ENCODE results near the gene ADPRHL1.

Gene ADPRHL1

DNA sequence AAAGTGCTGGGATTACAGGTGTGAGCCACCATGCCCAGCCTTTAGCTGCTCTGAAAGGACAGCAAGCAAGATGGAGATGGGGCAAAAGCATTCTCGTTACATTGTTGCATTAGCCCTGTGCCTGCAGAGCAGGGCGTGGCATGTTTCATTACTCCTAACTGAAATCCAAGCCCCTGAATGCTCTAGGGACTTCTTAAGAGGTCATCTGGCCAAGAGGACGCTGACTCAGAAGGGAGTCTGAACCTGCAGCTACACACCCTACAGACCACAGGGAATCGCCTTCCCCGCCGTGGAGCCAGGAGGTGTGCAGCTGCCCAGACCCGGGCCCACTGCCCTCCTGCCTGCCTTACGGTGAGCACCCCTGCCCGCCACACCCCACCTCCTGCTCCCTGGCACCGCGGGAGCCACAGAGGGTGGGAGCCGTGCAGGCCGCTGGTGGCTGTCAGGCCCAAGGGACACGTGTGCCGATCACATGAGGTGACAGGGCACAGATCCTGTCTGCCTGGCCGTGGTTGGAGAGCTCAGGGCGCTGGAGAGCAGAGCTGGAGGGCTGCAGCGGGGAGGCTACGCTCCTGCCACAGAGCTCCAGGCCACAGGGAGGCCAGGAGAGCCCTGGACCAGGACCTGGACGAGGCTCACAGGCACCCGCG lies 27.2 kb downstream of the ADPRHL1 start:
- Histone ChIP-seq H3K36me3 (ENCODE audit: insufficient read depth, insufficient read length, low read length) (peaks cover 13% of the 10 kb centered on the region), H3K9me3 (ENCODE audit: insufficient read depth, low read length) (no peaks in the 10 kb centered on the region), H3K27me3 (ENCODE audit: insufficient read depth, insufficient read length) (no peaks in the 10 kb centered on the region), H3K9ac (ENCODE audit: insufficient read length, low read depth) (no peak overlapping the region), H3K4me1 (ENCODE audit: insufficient read depth, insufficient read length) (peaks cover 15% of the 10 kb centered on the region), H3K4me3 (ENCODE audit: insufficient read length, low read depth) (no peak overlapping the region)
- TF ChIP-seq YY1 (IDR thresholded peaks at IDR 0.05; ENCODE audit: insufficient read depth, insufficient read length) (no peak), SUZ12 (IDR thresholded peaks at IDR 0.05; ENCODE audit: extremely low read depth, insufficient read depth, insufficient read length) (no peak), ZNF274 (IDR thresholded peaks at IDR 0.05; ENCODE audit: low read depth, low read length) (no peak)
- no peak for DNase-seq (ENCODE audit: low read depth, low spot score)

DNA sequence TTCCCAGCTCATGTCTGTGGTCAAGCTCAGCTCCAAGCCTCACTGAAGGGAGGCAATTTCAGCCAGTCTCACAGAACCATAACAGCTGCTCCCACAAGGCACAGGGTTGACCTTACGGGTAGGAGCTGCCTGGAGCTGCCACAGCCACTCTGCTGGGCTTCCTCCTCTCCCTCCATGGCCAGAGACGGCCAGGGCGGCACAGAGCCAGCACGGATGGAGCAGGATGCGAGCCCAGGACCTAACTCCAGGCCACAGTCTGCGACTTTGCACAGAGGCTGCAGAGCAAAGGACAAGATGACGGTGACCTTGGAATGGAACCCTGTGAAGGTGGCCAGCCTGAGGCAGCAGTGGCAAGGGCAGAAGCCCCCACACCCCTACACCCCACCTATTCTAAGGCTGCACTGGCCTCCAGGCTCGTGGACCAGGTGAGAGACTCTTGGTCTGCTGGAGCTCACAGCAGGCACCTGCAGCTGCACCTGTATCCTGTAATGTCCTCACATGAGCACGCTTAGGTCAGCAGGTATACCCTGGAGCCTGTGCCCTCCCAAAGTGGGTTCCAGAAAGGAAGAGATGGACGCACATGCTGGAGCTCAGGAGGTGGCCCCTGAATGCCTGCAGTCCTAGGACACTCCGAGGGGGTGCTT lies 29.6 kb downstream of the ADPRHL1 start:
- peaks cover under 1% of the 10 kb centered on the region for H3K27me3 ChIP-seq (ENCODE audit: insufficient read depth, insufficient read length)
- peaks cover 7% of the 10 kb centered on the region for H3K36me3 ChIP-seq (ENCODE audit: insufficient read depth, insufficient read length, low read length)

DNA sequence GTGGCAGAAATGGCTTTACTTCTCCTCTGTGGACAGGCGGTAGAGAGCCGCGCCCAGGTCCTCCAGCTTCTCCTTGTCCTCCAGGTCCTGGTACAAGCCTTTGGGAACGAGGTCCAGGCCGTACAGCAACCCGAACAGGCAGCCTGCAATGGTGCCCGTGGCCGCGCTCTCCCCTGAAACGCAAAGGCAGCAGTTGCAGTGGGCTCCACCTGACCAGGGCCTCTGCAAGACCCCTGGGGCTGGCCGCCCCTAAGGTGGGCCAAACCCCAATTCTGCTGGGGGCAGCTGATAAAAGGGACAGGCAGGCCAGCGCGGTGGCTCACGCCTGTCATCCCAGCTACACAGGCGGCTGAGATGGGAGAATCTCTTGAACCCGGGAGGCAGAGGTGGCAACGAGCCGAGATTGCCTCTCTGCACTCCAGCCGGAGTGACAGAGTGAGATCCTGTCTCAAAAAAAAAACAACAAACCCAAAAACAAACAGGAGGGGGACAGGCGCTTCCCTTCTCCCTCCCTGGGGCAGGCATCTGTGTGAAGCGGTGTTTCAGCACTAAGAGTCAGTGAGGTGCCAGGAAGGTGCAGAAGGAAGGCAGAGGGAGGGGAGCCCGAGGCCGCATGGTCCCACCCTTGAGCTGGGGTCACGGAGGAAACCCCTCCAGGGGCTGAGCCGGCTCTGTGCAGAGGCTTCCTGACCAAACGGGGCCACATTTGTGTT lies 30.3 kb downstream of the ADPRHL1 start:
- H3K27me3 ChIP-seq (ENCODE audit: insufficient read depth, insufficient read length): peaks cover 2% of the 10 kb centered on the region
- no peak for DNase-seq (ENCODE audit: low read depth, low spot score)
- H3K36me3 ChIP-seq (ENCODE audit: insufficient read depth, insufficient read length, low read length): peaks cover 7% of the 10 kb centered on the region
- no peak overlapping the region for H3K4me3 ChIP-seq (ENCODE audit: insufficient read length, low read depth)
- H3K9ac ChIP-seq (ENCODE audit: insufficient read length, low read depth): peak overlapping the region; percentile 56
- H3K4me1 ChIP-seq (ENCODE audit: insufficient read depth, insufficient read length): peaks cover 15% of the 10 kb centered on the region
- no peaks in the 10 kb centered on the region for H3K9me3 ChIP-seq (ENCODE audit: insufficient read depth, low read length)
- TF ChIP-seq YY1 (IDR thresholded peaks at IDR 0.05; ENCODE audit: insufficient read depth, insufficient read length) (no peak), SUZ12 (IDR thresholded peaks at IDR 0.05; ENCODE audit: extremely low read depth, insufficient read depth, insufficient read length) (no peak), ZNF274 (IDR thresholded peaks at IDR 0.05; ENCODE audit: low read depth, low read length) (no peak)

More for the DNA sequence above, 29.6 kb downstream of the ADPRHL1 start:
- DNase-seq (ENCODE audit: low read depth, low spot score): no peak
- no peak for TF ChIP-seq YY1 (IDR thresholded peaks at IDR 0.05; ENCODE audit: insufficient read depth, insufficient read length)
- TF ChIP-seq ZNF274 (IDR thresholded peaks at IDR 0.05; ENCODE audit: low read depth, low read length): no peak
- no peak for TF ChIP-seq SUZ12 (IDR thresholded peaks at IDR 0.05; ENCODE audit: extremely low read depth, insufficient read depth, insufficient read length)
- H3K9ac ChIP-seq (ENCODE audit: insufficient read length, low read depth): peak overlapping the region; percentile 16
- no peak overlapping the region for H3K4me3 ChIP-seq (ENCODE audit: insufficient read length, low read depth)
- H3K4me1 ChIP-seq (ENCODE audit: insufficient read depth, insufficient read length): peaks cover 15% of the 10 kb centered on the region
- no peaks in the 10 kb centered on the region for H3K9me3 ChIP-seq (ENCODE audit: insufficient read depth, low read length)

DNA sequence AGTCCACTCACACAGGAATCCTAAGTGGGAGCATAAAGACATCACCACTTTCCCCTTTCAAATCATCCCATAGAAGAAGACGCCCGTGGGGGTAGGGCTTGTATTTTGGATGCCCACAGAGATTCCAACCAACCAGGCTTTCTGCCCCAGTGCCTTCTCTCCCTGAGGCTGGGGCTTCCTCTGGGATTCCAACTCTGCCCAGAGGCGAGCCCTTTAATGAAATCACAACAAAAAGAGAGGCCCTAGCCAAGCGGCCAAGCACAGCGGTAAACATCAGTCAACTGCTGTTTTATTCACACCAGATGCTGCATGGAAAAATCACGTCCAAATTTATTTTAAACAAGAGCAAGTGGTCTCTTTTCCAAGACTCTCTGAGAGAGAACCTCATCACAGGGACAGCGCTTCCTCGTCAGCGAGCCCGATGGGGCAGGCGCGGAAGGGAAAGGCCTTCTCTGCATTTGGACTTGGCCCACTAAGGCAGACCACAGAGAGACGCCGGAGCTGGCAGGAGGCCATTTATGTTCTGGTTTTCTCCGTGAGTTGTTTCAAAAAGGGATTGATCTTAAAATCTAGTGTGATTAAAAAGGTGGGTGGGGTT lies 31.5 kb downstream of the ADPRHL1 start:
- Histone ChIP-seq H3K4me3 (ENCODE audit: insufficient read length, low read depth) (no peak overlapping the region), H3K27me3 (ENCODE audit: insufficient read depth, insufficient read length) (peaks cover 2% of the 10 kb centered on the region)

DNA sequence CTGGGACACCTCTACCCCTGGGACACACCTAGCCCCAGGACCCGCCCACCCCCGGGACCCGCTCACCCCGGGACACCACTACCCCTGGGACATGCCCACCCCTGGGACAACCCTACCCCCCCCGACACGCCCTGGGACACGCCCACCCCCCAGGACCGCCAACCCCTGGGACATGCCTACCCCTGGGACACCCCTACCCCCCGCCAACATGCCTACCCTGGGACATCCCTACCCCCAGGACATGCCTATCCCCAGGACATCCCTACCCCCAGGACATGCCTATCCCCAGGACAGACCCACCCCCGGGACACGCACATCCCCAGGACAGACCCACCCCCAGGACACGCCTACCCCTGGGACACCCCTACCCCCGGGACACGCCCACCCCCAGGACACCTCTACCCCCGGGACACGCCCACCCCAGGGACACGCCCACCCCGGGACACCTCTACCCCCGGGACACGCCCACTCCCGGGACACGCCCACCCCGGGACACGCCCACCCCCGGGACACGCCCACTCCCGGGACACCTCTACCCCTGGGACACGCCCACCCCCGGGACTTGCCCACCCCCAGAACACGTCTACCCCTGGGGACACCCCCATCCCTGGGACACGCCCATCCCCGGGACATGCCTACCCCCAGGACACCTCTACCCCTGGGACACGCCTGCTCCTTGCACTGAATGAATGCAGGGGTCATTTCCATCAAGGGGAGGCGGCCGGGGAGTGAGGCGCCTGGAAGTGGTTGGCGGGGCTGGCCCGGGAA lies 32.3 kb downstream of the ADPRHL1 start:
- no peak overlapping the region for H3K9ac ChIP-seq (ENCODE audit: insufficient read length, low read depth)
- peaks cover 2% of the 10 kb centered on the region for H3K27me3 ChIP-seq (ENCODE audit: insufficient read depth, insufficient read length)
- TF ChIP-seq YY1 (IDR thresholded peaks at IDR 0.05; ENCODE audit: insufficient read depth, insufficient read length) (no peak), ZNF274 (IDR thresholded peaks at IDR 0.05; ENCODE audit: low read depth, low read length) (no peak), SUZ12 (IDR thresholded peaks at IDR 0.05; ENCODE audit: extremely low read depth, insufficient read depth, insufficient read length) (no peak)
- no peak for DNase-seq (ENCODE audit: low read depth, low spot score)
- H3K4me1 ChIP-seq (ENCODE audit: insufficient read depth, insufficient read length): peaks cover 15% of the 10 kb centered on the region
- peaks cover 7% of the 10 kb centered on the region for H3K36me3 ChIP-seq (ENCODE audit: insufficient read depth, insufficient read length, low read length)
- H3K4me3 ChIP-seq (ENCODE audit: insufficient read length, low read depth): no peak overlapping the region
- H3K9me3 ChIP-seq (ENCODE audit: insufficient read depth, low read length): no peaks in the 10 kb centered on the region

More for the DNA sequence above, 31.5 kb downstream of the ADPRHL1 start:
- no peak for DNase-seq (ENCODE audit: low read depth, low spot score)
- Histone ChIP-seq H3K9ac (ENCODE audit: insufficient read length, low read depth) (no peak overlapping the region), H3K4me1 (ENCODE audit: insufficient read depth, insufficient read length) (peaks cover 15% of the 10 kb centered on the region), H3K9me3 (ENCODE audit: insufficient read depth, low read length) (no peaks in the 10 kb centered on the region), H3K36me3 (ENCODE audit: insufficient read depth, insufficient read length, low read length) (peaks cover 7% of the 10 kb centered on the region)
- TF ChIP-seq YY1 (IDR thresholded peaks at IDR 0.05; ENCODE audit: insufficient read depth, insufficient read length) (no peak), SUZ12 (IDR thresholded peaks at IDR 0.05; ENCODE audit: extremely low read depth, insufficient read depth, insufficient read length) (no peak), ZNF274 (IDR thresholded peaks at IDR 0.05; ENCODE audit: low read depth, low read length) (no peak)

DNA sequence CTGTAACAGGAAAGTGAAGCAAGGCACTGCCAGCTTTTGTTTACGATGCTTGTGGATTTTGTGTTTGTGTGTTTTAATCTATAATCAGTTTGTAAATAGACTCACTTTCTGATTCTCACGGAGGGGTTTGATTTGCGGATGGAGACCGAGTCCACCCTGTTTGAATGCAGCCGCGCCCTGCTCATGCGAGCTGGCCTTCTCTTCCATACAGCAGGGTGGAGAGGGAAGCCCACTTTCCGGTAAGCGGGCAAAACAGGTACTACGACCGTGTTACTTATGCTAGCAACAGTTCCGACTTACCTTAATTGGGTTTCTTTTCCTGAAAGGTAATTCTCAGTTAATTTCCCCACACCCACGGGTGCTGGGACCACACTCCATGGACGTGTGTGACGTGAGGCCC lies 33.1 kb downstream of the ADPRHL1 start:
- Histone ChIP-seq H3K9ac (ENCODE audit: insufficient read length, low read depth) (no peak overlapping the region), H3K9me3 (ENCODE audit: insufficient read depth, low read length) (no peaks in the 10 kb centered on the region), H3K36me3 (ENCODE audit: insufficient read depth, insufficient read length, low read length) (peaks cover 7% of the 10 kb centered on the region), H3K4me3 (ENCODE audit: insufficient read length, low read depth) (no peak overlapping the region), H3K27me3 (ENCODE audit: insufficient read depth, insufficient read length) (peaks cover 2% of the 10 kb centered on the region), H3K4me1 (ENCODE audit: insufficient read depth, insufficient read length) (peaks cover 15% of the 10 kb centered on the region)
- no peak for DNase-seq (ENCODE audit: low read depth, low spot score)
- TF ChIP-seq SUZ12 (IDR thresholded peaks at IDR 0.05; ENCODE audit: extremely low read depth, insufficient read depth, insufficient read length) (no peak), ZNF274 (IDR thresholded peaks at IDR 0.05; ENCODE audit: low read depth, low read length) (no peak), YY1 (IDR thresholded peaks at IDR 0.05; ENCODE audit: insufficient read depth, insufficient read length) (no peak)
